Effector memory CD8-positive, alpha-beta T cell (primary cell): Measurements from ENCODE around the gene POU2AF3.

Source experiments
- ATAC-seq: fragments of 150-1000 bp; cut with Tn5 transposase; replicated peaks from 2 replicates; pipeline ENCODE4 v1.10.0; 2021; ENCODE audit warnings: mild to moderate bottlenecking, moderate library complexity
- DNase-seq, 3 experiments: peaks; one replicate each; pipeline ENCODE4 v3.0.0; 2021
- H3K27ac Mint-ChIP-seq, 2 donors: one replicate each; pipeline ENCODE4 v1.8.0; 2022; ENCODE audit warnings: mild to moderate bottlenecking in 2 of 2, mixed read lengths in 2 of 2, moderate library complexity in 2 of 2
- H3K27me3 Mint-ChIP-seq, 2 donors: one replicate each; pipeline ENCODE4 v1.8.0; 2022; ENCODE audit warnings: mixed read lengths in 2 of 2
- H3K36me3 Mint-ChIP-seq: one replicate; pipeline ENCODE4 v1.8.0; 2022; ENCODE audit warnings: mild to moderate bottlenecking, moderate library complexity, mixed read lengths; ENCODE audit not compliant: insufficient read depth
- H3K4me1 Mint-ChIP-seq, 2 donors: one replicate each; pipeline ENCODE4 v1.8.0; 2022; ENCODE audit warnings: low read depth in 2 of 2, mixed read lengths in 2 of 2
- H3K4me3 Mint-ChIP-seq, 2 donors: one replicate each; pipeline ENCODE4 v1.8.0; 2022; ENCODE audit warnings: mild to moderate bottlenecking in 2 of 2, mixed read lengths in 2 of 2, moderate library complexity in 2 of 2
- H3K9me3 Mint-ChIP-seq, 2 donors: one replicate each; pipeline ENCODE4 v1.8.0; 2022; ENCODE audit warnings: mixed read lengths in 2 of 2

The POU2AF3 gene

GRCh38 chr11:111354601-111354891, 56.2 kb downstream of the POU2AF3 start:
- no peak overlapping the region for H3K4me3 Mint-ChIP-seq
- no peak overlapping the region for H3K27ac Mint-ChIP-seq
- H3K4me1 Mint-ChIP-seq, result no peaks in the 10 kb centered on the region
- peaks cover 6 to 22% of the 10 kb centered on the region in 2 donors for H3K27me3 Mint-ChIP-seq
- no peaks in the 10 kb centered on the region for H3K9me3 Mint-ChIP-seq
- DNase-seq, result no peak
- ATAC-seq, result no peak
- no peaks in the 10 kb centered on the region for H3K36me3 Mint-ChIP-seq

- no peaks in the 10 kb centered on the region for H3K36me3 Mint-ChIP-seq
- peaks cover 6 to 18% of the 10 kb centered on the region in 2 donors for H3K27me3 Mint-ChIP-seq
- ATAC-seq (no peak), DNase-seq (no peak)
- no peaks in the 10 kb centered on the region for H3K4me1 Mint-ChIP-seq
- H3K9me3 Mint-ChIP-seq, result no peaks in the 10 kb centered on the region
- no peak overlapping the region for H3K27ac Mint-ChIP-seq
- no peak overlapping the region for H3K4me3 Mint-ChIP-seq
These were observed 56.8 kb downstream of the POU2AF3 start for GRCh38 chr11:111355101-111355500.

- no peak for ATAC-seq
- H3K4me1 Mint-ChIP-seq, result no peaks in the 10 kb centered on the region
- H3K9me3 Mint-ChIP-seq, result no peaks in the 10 kb centered on the region
- H3K27ac Mint-ChIP-seq, result no peak overlapping the region
- H3K27me3 Mint-ChIP-seq, result peaks cover 6 to 8% of the 10 kb centered on the region in 2 donors
- no peak for DNase-seq
- no peaks in the 10 kb centered on the region for H3K36me3 Mint-ChIP-seq
- no peak overlapping the region for H3K4me3 Mint-ChIP-seq
These were observed 57.8 kb downstream of the POU2AF3 start for GRCh38 chr11:111355956-111356659.

GRCh38 chr11:111356660-111357048, 58.3 kb downstream of the POU2AF3 start:
- Mint-ChIP-seq H3K27ac (no peak overlapping the region), H3K36me3 (no peaks in the 10 kb centered on the region), H3K4me3 (no peak overlapping the region), H3K4me1 (no peaks in the 10 kb centered on the region), H3K27me3 (peaks cover 2 to 6% of the 10 kb centered on the region in 2 donors), H3K9me3 (no peaks in the 10 kb centered on the region)
- DNase-seq (no peak), ATAC-seq (no peak)

- H3K4me3 Mint-ChIP-seq, result no peak overlapping the region
- no peaks in the 10 kb centered on the region for H3K36me3 Mint-ChIP-seq
- no peaks in the 10 kb centered on the region for H3K9me3 Mint-ChIP-seq
- no peak overlapping the region for H3K27ac Mint-ChIP-seq
- H3K4me1 Mint-ChIP-seq, result no peaks in the 10 kb centered on the region
- peaks cover 0 to 6% of the 10 kb centered on the region in 2 donors for H3K27me3 Mint-ChIP-seq
- ATAC-seq (no peak), DNase-seq (no peak)
These were observed 59.0 kb downstream of the POU2AF3 start for GRCh38 chr11:111357150-111358037.
